A549 (cell line): Measurements from ENCODE around the gene FXYD4. TPM values are rescaled to one million over a fixed set of nuclear protein-coding genes. Genes with fewer than 3 reads are reported as not detected.

Source experiments
- BCL3 ChIP-seq: fragments of >200 bp; sonication (Bioruptor Twin); formaldehyde crosslinking; IDR thresholded peaks from 3 replicates; pipeline ENCODE4 v1.6.1; 2016
- BHLHE40 ChIP-seq: IDR thresholded peaks from 2 replicates; pipeline ENCODE4 v1.6.1; 2012; ENCODE audit warnings: low read depth, low read length, inconsistent platforms
- CBX8 ChIP-seq: fragments of 200-600 bp; sonication (generic); IDR thresholded peaks from 2 replicates; pipeline ENCODE4 v1.6.1; 2016
- CEBPB ChIP-seq, 2 experiments: fragments of >200 bp in 1 of 2; sonication (Bioruptor Twin) in 1 of 2; formaldehyde crosslinking in 1 of 2; IDR thresholded peaks; 2 replicates each; pipeline ENCODE4 v1.6.1; 2012 to 2016
- CHD2 ChIP-seq: fragments of 150-350 bp; IDR thresholded peaks from 2 replicates; pipeline ENCODE4 v1.6.1; 2014; ENCODE audit warnings: low read length; ENCODE audit not compliant: partially characterized antibody
- CTCF ChIP-seq: fragments of >200 bp; sonication (Bioruptor Twin); formaldehyde crosslinking; IDR thresholded peaks from 3 replicates; pipeline ENCODE4 v1.5.1; 2016
- E2F6 ChIP-seq: IDR thresholded peaks from 2 replicates; pipeline ENCODE4 v1.6.1; 2012; ENCODE audit warnings: low read depth, borderline replicate concordance
- EHF ChIP-seq: fragments of 250-450 bp; sonication (Bioruptor Pico); IDR thresholded peaks from 2 replicates; pipeline ENCODE4 v1.5.0; 2020; ENCODE audit warnings: mild to moderate bottlenecking
- FOSL2 ChIP-seq, 2 experiments: fragments of 450-650 bp in 1 of 2; fragments of >200 bp in 1 of 2; sonication (Bioruptor Twin) in 1 of 2; formaldehyde crosslinking; IDR thresholded peaks; 2 replicates each; pipeline versions ENCODE4 v1.5.0 to v1.6.1; 2016 to 2020; ENCODE audit warnings: mild to moderate bottlenecking in 1 of 2, moderate library complexity in 1 of 2
- FOXS1 ChIP-seq: fragments of 250-450 bp; sonication (Bioruptor Pico); IDR thresholded peaks from 2 replicates; pipeline ENCODE4 v1.5.0; 2020; ENCODE audit warnings: mild to moderate bottlenecking, moderate library complexity
- GATA3 ChIP-seq: IDR thresholded peaks from 2 replicates; pipeline ENCODE4 v1.6.1; 2012; ENCODE audit warnings: borderline replicate concordance
- HDAC2 ChIP-seq: fragments of 200-600 bp; sonication (generic); IDR thresholded peaks from 2 replicates; pipeline ENCODE4 v1.6.1; 2016
- HES2 ChIP-seq: fragments of >200 bp; sonication (Bioruptor Twin); formaldehyde crosslinking; IDR thresholded peaks from 2 replicates; pipeline ENCODE4 v1.6.1; 2016
- HEYL ChIP-seq: fragments of 250-450 bp; sonication (Bioruptor Pico); IDR thresholded peaks from 2 replicates; pipeline ENCODE4 v1.8.0; 2021; ENCODE audit warnings: mild to moderate bottlenecking, moderate library complexity
- HOXA7 ChIP-seq: fragments of 250-450 bp; sonication (Bioruptor Pico); IDR thresholded peaks from 2 replicates; pipeline ENCODE4 v1.5.0; 2020; ENCODE audit warnings: mild to moderate bottlenecking, moderate library complexity
- HOXB13 ChIP-seq: fragments of 250-450 bp; sonication (Bioruptor Pico); IDR thresholded peaks from 2 replicates; pipeline ENCODE4 v1.5.0; 2020; ENCODE audit warnings: low read depth, mild to moderate bottlenecking, moderate library complexity
- MAFK ChIP-seq: fragments of 450-650 bp; IDR thresholded peaks from 2 replicates; pipeline ENCODE4 v1.6.1; 2014; ENCODE audit not compliant: partially characterized antibody
- MAX ChIP-seq: IDR thresholded peaks from 2 replicates; pipeline ENCODE4 v1.6.1; 2012
- MAZ ChIP-seq: fragments of 150-350 bp; IDR thresholded peaks from 2 replicates; pipeline ENCODE4 v1.6.1; 2014; ENCODE audit warnings: antibody characterized with exemption, low read depth, low read length, borderline replicate concordance
- NFE2L2 ChIP-seq: fragments of 150-350 bp; conservative IDR thresholded peaks from 2 replicates; pipeline ENCODE4 v1.6.1; 2014; ENCODE audit warnings: low read length
- NPAS2 ChIP-seq: fragments of 250-450 bp; sonication (Bioruptor Pico); IDR thresholded peaks from 2 replicates; pipeline ENCODE4 v1.8.0; 2022; ENCODE audit warnings: mild to moderate bottlenecking, moderate library complexity, borderline replicate concordance
- NR3C1 ChIP-seq: fragments of >200 bp; sonication (Bioruptor Twin); formaldehyde crosslinking; IDR thresholded peaks from 3 replicates; pipeline ENCODE4 v1.6.1; 2017
- POLR2A ChIP-seq: IDR thresholded peaks from 2 replicates; pipeline ENCODE4 v1.6.1; 2012; ENCODE audit warnings: mild to moderate bottlenecking, low read length
- POLR2AphosphoS2 ChIP-seq: conservative IDR thresholded peaks from 2 replicates; pipeline ENCODE4 v1.6.1; 2012; ENCODE audit warnings: low read length, improper control_type of control experiment, inconsistent platforms
- REST ChIP-seq: fragments of 200-600 bp; sonication (generic); IDR thresholded peaks from 2 replicates; pipeline ENCODE4 v1.6.1; 2016; ENCODE audit warnings: antibody characterized with exemption, mild to moderate bottlenecking, moderate library complexity
- TP53 ChIP-seq: fragments of 250-450 bp; sonication (Bioruptor Pico); IDR thresholded peaks from 2 replicates; pipeline ENCODE4 v1.5.0; 2021; ENCODE audit warnings: mild to moderate bottlenecking, moderate library complexity
- ZSCAN20 ChIP-seq: fragments of 250-450 bp; sonication (Bioruptor Pico); IDR thresholded peaks from 2 replicates; pipeline ENCODE4 v1.8.0; 2022; ENCODE audit warnings: mild to moderate bottlenecking, moderate library complexity
- polyA plus RNA-seq, 4 experiments: library from polyadenylated mRNA; depleted of rRNA in 3 of 4; stranded (reverse); fragments of >200 nt; fragmentation: RNase III in 1 of 4; extraction: RNeasy Plus Mini Kit Qiagen cat#74134 plus additional on column Dnase treatment in 1 of 4; gene quantifications; 2 replicates in 3 of 4; 3 replicates in 1 of 4; pipeline ENCODE4 v1.2.3, GENCODE V29; 2011 to 2017

The FXYD4 gene
- polyA plus RNA-seq, 2 of the 4 experiments (the other 2 are of a cell fraction) = not detected

GRCh38 chr10:43408710-43409384, 37.4 kb downstream of the FXYD4 start, which contains the start of gene HNRNPF (continued):
- TF ChIP-seq NFE2L2 (no peak), MAX (peak; percentile 97), POLR2A (peak; percentile 41), GATA3 (peak; percentile 10; the same call in 1 of the 2 replicates), BHLHE40 (no peak), MAZ (peak; percentile 33; the same call in 1 of the 2 replicates), CTCF (no peak), E2F6 (peak; percentile 95), CEBPB (IDR thresholded peaks at IDR 0.05) (no peak), HOXB13 (CRISPR knock-in tag) (peak; percentile 87), NR3C1 (no peak), TP53 (CRISPR knock-in tag) (peak; percentile 92; the same call in 1 of the 2 replicates), FOXS1 (peak; percentile 69), BCL3 (peak; percentile 93), ZSCAN20 (CRISPR knock-in tag) (no peak), POLR2AphosphoS2 (no peak), EHF (CRISPR knock-in tag) (peak; percentile 90; the same call in 1 of the 2 replicates), NPAS2 (CRISPR knock-in tag) (no peak; the same call in 1 of the 2 replicates), HOXA7 (peak; percentile 26; the same call in 1 of the 2 replicates), CHD2 (no peak), HDAC2 (no peak), FOSL2 (IDR thresholded peaks at IDR 0.05) (no peak), FOSL2 (CRISPR knock-in tag; IDR thresholded peaks at IDR 0.05) (0 out of 2 replicates have a peak, but pooled peaks have one; percentile 20), CBX8 (no peak), HEYL (CRISPR knock-in tag) (no peak), MAFK (no peak), REST (peak; percentile 43), HES2 (no peak)
